HCT116 (cell line): Measurements from ENCODE around the gene SIK3. TPM values are rescaled to one million over a fixed set of nuclear protein-coding genes. Genes with fewer than 3 reads are reported as not detected.

Experiments used
- ATAC-seq: fragments of 200-7000 bp; cut with Tn5 transposase; 2 replicates; pipeline ENCODE4 v1.9.1; 2020; ENCODE audit warnings: mild to moderate bottlenecking, moderate library complexity
- BruUV-seq: library from RNA; stranded (reverse); fragments of 400-500 nt; replicated peaks from 2 replicates; lab custom pipeline; 2021; lab: Mats Ljungman, UMichigan
- CTCF ChIA-PET: fragments of 300-600 bp; sonication (Branson Sonifier 250); formaldehyde crosslinking; loops from one replicate; lab custom pipeline; 2021; ENCODE audit warnings: antibody characterized with exemption; lab: Charles Lee
- POLR2A ChIA-PET: fragments of 300-600, 350-600 bp; sonication (Branson Sonifier 250); formaldehyde crosslinking; loops from one replicate; lab custom pipeline; 2021; ENCODE audit warnings: antibody characterized with exemption; lab: Charles Lee
- RAD21 ChIA-PET, 2 experiments: fragments of 300-600 bp; sonication (Branson Sonifier 250); formaldehyde crosslinking; loops; one replicate each; lab custom pipeline; 2023; ENCODE audit warnings: low total read pairs in 2 of 2; ENCODE audit not compliant: uncharacterized antibody in 2 of 2, unreplicated experiment in 2 of 2, low non-redundant PET in 1 of 2; lab: Charles Lee
- DNase-seq: peaks from one replicate; pipeline ENCODE4 v3.0.0-alpha.2; 2010; ENCODE audit warnings: low read depth, low spot score
- H2AFZ ChIP-seq: fragments of 200-600 bp; shearing (Covaris generic), sonication (generic); 2 replicates; pipeline ENCODE4 v1.6.1; 2017; ENCODE audit warnings: low read depth, mixed run types, mixed read lengths, antibody characterized with exemption, low read length; ENCODE audit not compliant: poor library complexity, severe bottlenecking
- H3K27ac ChIP-seq: 2 replicates; pipeline ENCODE4 v1.5.1; 2012; ENCODE audit warnings: low read depth, low read length
- H3K27me3 ChIP-seq: fragments of 200-600 bp; sonication (generic); 2 replicates; pipeline ENCODE4 v1.6.1; 2016; ENCODE audit warnings: mixed run types, low read length, mixed read lengths; ENCODE audit not compliant: insufficient read depth
- H3K36me3 ChIP-seq, 2 experiments: fragments of 200-500 bp in 1 of 2; fragments of 200-600 bp in 1 of 2; sonication (Bioruptor generic) in 1 of 2; sonication (generic) in 1 of 2; 2 replicates each; pipeline versions ENCODE4 v1.5.1 to v1.6.1; 2014 to 2016; ENCODE audit warnings: low read length in 2 of 2, inconsistent platforms in 1 of 2, mixed read lengths in 1 of 2, mixed run types in 1 of 2; ENCODE audit not compliant: insufficient read depth in 2 of 2, control insufficient read depth in 1 of 2
- H3K4me1 ChIP-seq, 2 experiments: fragments of 200-600 bp in 1 of 2; sonication (generic) in 1 of 2; 2 replicates each; pipeline versions ENCODE4 v1.5.1 to v1.6.1; 2012 to 2017; ENCODE audit warnings: low read length in 2 of 2, inconsistent platforms in 1 of 2, mild to moderate bottlenecking in 1 of 2, mixed read lengths in 1 of 2, mixed run types in 1 of 2, moderate library complexity in 1 of 2; ENCODE audit not compliant: insufficient read depth in 2 of 2, control insufficient read depth in 1 of 2
- H3K4me2 ChIP-seq: fragments of 200-600 bp; sonication (generic); 2 replicates; pipeline ENCODE4 v1.6.1; 2017; ENCODE audit warnings: mixed run types, low read length, mixed read lengths
- H3K4me3 ChIP-seq, 2 experiments: fragments of 200-600 bp in 1 of 2; sonication (generic) in 1 of 2; replicated peaks in 1 of 2; 2 replicates each; pipeline ENCODE4 v1.5.1; 2011 to 2016; ENCODE audit warnings: low read length in 2 of 2, control low read depth in 1 of 2, low read depth in 1 of 2, mild to moderate bottlenecking in 1 of 2, mixed read lengths in 1 of 2, mixed run types in 1 of 2
- H3K79me2 ChIP-seq: fragments of 200-600 bp; sonication (generic); 2 replicates; pipeline ENCODE4 v1.6.1; 2017; ENCODE audit warnings: mild to moderate bottlenecking, mixed run types, low read length, moderate library complexity, mixed read lengths; ENCODE audit not compliant: insufficient read depth
- H3K9ac ChIP-seq: fragments of 200-600 bp; sonication (generic); 2 replicates; pipeline ENCODE4 v1.6.1; 2016; ENCODE audit warnings: low read length, mixed read lengths
- H3K9me2 ChIP-seq: fragments of 200-600 bp; sonication (generic), shearing (Covaris generic); 2 replicates; pipeline ENCODE4 v1.6.1; 2017; ENCODE audit warnings: mixed run types, mild to moderate bottlenecking, moderate library complexity; ENCODE audit not compliant: insufficient read depth
- H3K9me3 ChIP-seq, 2 experiments: fragments of 200-500 bp in 1 of 2; fragments of 200-600 bp in 1 of 2; sonication (Bioruptor generic) in 1 of 2; sonication (generic) in 1 of 2; 2 replicates each; pipeline ENCODE4 v1.6.1; 2014 to 2017; ENCODE audit warnings: low read length in 2 of 2, mixed read lengths in 2 of 2, inconsistent platforms in 1 of 2, low read depth in 1 of 2, mild to moderate bottlenecking in 1 of 2, mixed run types in 1 of 2, moderate library complexity in 1 of 2; ENCODE audit not compliant: control insufficient read depth in 1 of 2, insufficient read depth in 1 of 2
- H4K20me1 ChIP-seq: fragments of 200-600 bp; sonication (generic), shearing (Covaris generic); 2 replicates; pipeline ENCODE4 v1.6.1; 2017; ENCODE audit warnings: mixed run types, mild to moderate bottlenecking, moderate library complexity; ENCODE audit not compliant: insufficient read depth
- ATF3 ChIP-seq: IDR thresholded peaks from 2 replicates; pipeline ENCODE4 v1.6.1; 2012
- FOSL1 ChIP-seq: IDR thresholded peaks from 2 replicates; pipeline ENCODE4 v1.6.1; 2012; ENCODE audit warnings: low read depth
- JUND ChIP-seq: IDR thresholded peaks from 2 replicates; pipeline ENCODE4 v1.6.1; 2012
- MAX ChIP-seq: IDR thresholded peaks from 2 replicates; pipeline ENCODE4 v1.6.1; 2012
- POLR2A ChIP-seq: IDR thresholded peaks from 2 replicates; pipeline ENCODE4 v1.7.0; 2011; ENCODE audit warnings: borderline replicate concordance; ENCODE audit not compliant: insufficient read depth, insufficient read length; ENCODE audit errors: extremely low read depth
- REST ChIP-seq: IDR thresholded peaks from 2 replicates; pipeline ENCODE4 v1.6.1; 2012; ENCODE audit warnings: low read depth
- intact Hi-C: fragments of 100-400 bp; cut with micrococcal nuclease; formaldehyde crosslinking; loops from 2 replicates; pipeline ENCODE4 v1.10.0; 2022
- total RNA-seq: library from RNA; stranded (reverse); gene quantifications from one replicate; pipeline ENCODE4 v1.2.1, GENCODE V29; 2021; ENCODE audit not compliant: unreplicated experiment

SIK3 gene
- total RNA-seq, 1 experiment from 2014 or later, result 21.0 TPM

- ChIA-PET RAD21 (no interaction called here), CTCF (no interaction called here), POLR2A (no interaction called here)
- Histone ChIP-seq H2AFZ (no peak overlapping the region), H3K9me2 (no peaks in the 10 kb centered on the region), H3K4me2 (no peak overlapping the region), H3K9me3 (no peaks in the 10 kb centered on the region), H3K27me3 (no peaks in the 10 kb centered on the region), H3K27ac (no peak overlapping the region)
- ATAC-seq (no peak), DNase-seq (no peak)
- TF ChIP-seq MAX (no peak), JUND (no peak), ATF3 (no peak), POLR2A (no peak), FOSL1 (no peak), REST (no peak)
- TF ChIP-seq, all 23 proteins: peak for 0
- Histone ChIP-seq H4K20me1 (no peaks in the 10 kb centered on the region), H3K36me3 (no peaks in the 10 kb centered on the region), H3K4me1 (no peaks in the 10 kb centered on the region), H3K79me2 (peaks cover 3% of the 10 kb centered on the region; the same call in 1 of the 2 replicates), H3K4me3 (no peak overlapping the region), H3K9ac (no peak overlapping the region)
- intact Hi-C loops, result no loop called here
- BruUV-seq, result no TSS peak
Observed at GRCh38 chr11:116976941-116977570, 121.2 kb downstream of the SIK3 start.
